ENCODE data around the gene ATG3. TPM values are rescaled to one million over a fixed set of nuclear protein-coding genes. Genes with fewer than 3 reads are reported as not detected.

ATG3 gene
- polyA plus RNA-seq, 3 donors from 2014 or later, result 53.9 to 120 (median 62.8) TPM

Other genes starting within 250 kb of the ATG3 start
- gene CD200, start 228.8 kb downstream of the ATG3 start, polyA plus RNA-seq, result under 1 TPM in 2 of 3 donors, not detected in 1; 0.11 to 0.20 TPM
- 1 to 10 TPM in 1 of 3 donors, not detected in 2; 1.1 TPM for gene BTLA, start 62.5 kb downstream of the ATG3 start, polyA plus RNA-seq
- gene SLC35A5, start 83 bp upstream of the ATG3 start, polyA plus RNA-seq, result 10 to 100 TPM in 2 of 3 donors, 1 to 10 TPM in 1; 7.6 to 20.1 (median 16.7) TPM
- under 1 TPM in 1 of 3 donors, not detected in 2; 0.20 TPM for gene CCDC80, start 79.2 kb upstream of the ATG3 start, polyA plus RNA-seq

All from immature natural killer cell (primary cell).